ENCODE results near the gene ATP1B4. TPM values are rescaled to one million over a fixed set of nuclear protein-coding genes. Genes with fewer than 3 reads are reported as not detected.

The ATP1B4 gene
- total RNA-seq, 1 experiment from 2014 or later, result not detected

DNA sequence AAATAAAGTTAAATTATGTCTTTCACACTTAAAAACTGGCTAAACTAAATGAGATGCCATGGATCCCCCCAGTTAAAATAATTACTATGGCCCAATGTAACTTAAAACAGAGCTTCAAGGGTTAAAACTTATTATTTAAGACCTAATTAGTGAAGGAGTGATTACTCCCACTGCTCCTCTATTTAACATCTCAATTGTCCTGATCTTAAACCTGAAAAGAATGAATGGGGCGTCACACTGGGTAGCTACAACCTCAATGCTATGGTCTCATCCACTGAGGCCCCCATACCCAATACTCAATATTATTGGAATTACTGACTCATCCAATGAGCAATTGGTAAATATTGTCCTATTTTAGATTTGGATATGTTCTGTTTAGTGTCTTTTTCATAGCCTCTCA, 29.5 kb upstream of the ATP1B4 start:
- Histone ChIP-seq H2AK5ac (ENCODE audit: insufficient read length, low read length) (no peak overlapping the region), H3K27ac (ENCODE audit: insufficient read length, low read depth, low read length) (no peak overlapping the region), H3K4ac (ENCODE audit: low read depth, low read length) (no peak overlapping the region), H3K14ac (ENCODE audit: insufficient read depth, low read length) (no peak overlapping the region), H3K23me2 (ENCODE audit: insufficient read length, low read depth, low read length, poor library complexity, severe bottlenecking) (no peaks in the 10 kb centered on the region), H3K56ac (ENCODE audit: insufficient read length, low read depth, low read length) (no peak overlapping the region), H4K20me1 (ENCODE audit: control insufficient read depth, insufficient read depth, insufficient read length) (no peaks in the 10 kb centered on the region), H2BK20ac (ENCODE audit: low read depth, low read length, poor library complexity, severe bottlenecking) (no peak overlapping the region), H4K5ac (ENCODE audit: insufficient read length, low read depth, low read length) (no peak overlapping the region), H3T11ph (ENCODE audit: low read length) (no peak overlapping the region), H3K79me1 (ENCODE audit: insufficient read depth, low read depth, low read length, poor library complexity, severe bottlenecking) (no peaks in the 10 kb centered on the region), H3K4me2 (ENCODE audit: insufficient read depth, insufficient read length, low read length) (no peak overlapping the region), H3K9ac (ENCODE audit: extremely low read depth, insufficient read length, low read length) (no peak overlapping the region), H2AFZ (ENCODE audit: low read length) (no peak overlapping the region), H4K8ac (replicated peaks; ENCODE audit: insufficient read length, low read depth, low read length) (no peak overlapping the region), H2BK120ac (ENCODE audit: low read depth, low read length, poor library complexity, severe bottlenecking) (no peak overlapping the region), H4K91ac (ENCODE audit: insufficient read length, low read depth, low read length) (no peak overlapping the region), H2BK15ac (ENCODE audit: low read depth, low read length) (no peak overlapping the region), H3K27me3 (ENCODE audit: insufficient read depth, low read length) (no peaks in the 10 kb centered on the region), H2BK5ac (ENCODE audit: insufficient read length, low read length) (no peak overlapping the region), H3K23ac (ENCODE audit: insufficient read length, low read depth, low read length) (no peak overlapping the region), H3K9me3 (ENCODE audit: control insufficient read depth, low read depth, low read length) (peaks cover 30% of the 10 kb centered on the region), H2BK12ac (ENCODE audit: insufficient read length, low read depth, low read length) (no peak overlapping the region), H3K18ac (ENCODE audit: insufficient read length, low read depth, low read length) (no peak overlapping the region), H3K4me1 (ENCODE audit: insufficient read depth, low read length) (no peaks in the 10 kb centered on the region), H3K79me2 (ENCODE audit: insufficient read depth, low read length) (no peaks in the 10 kb centered on the region)
- TF ChIP-seq, protein P1, sequence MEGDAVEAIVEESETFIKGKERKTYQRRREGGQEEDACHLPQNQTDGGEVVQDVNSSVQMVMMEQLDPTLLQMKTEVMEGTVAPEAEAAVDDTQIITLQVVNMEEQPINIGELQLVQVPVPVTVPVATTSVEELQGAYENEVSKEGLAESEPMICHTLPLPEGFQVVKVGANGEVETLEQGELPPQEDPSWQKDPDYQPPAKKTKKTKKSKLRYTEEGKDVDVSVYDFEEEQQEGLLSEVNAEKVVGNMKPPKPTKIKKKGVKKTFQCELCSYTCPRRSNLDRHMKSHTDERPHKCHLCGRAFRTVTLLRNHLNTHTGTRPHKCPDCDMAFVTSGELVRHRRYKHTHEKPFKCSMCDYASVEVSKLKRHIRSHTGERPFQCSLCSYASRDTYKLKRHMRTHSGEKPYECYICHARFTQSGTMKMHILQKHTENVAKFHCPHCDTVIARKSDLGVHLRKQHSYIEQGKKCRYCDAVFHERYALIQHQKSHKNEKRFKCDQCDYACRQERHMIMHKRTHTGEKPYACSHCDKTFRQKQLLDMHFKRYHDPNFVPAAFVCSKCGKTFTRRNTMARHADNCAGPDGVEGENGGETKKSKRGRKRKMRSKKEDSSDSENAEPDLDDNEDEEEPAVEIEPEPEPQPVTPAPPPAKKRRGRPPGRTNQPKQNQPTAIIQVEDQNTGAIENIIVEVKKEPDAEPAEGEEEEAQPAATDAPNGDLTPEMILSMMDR (conservative IDR thresholded peaks at IDR 0.05), result no peak
- Mint-ChIP-seq H3K4me3 (no peak overlapping the region), H3K36me3 (ENCODE audit: insufficient read depth in 1 of 3, low read depth in 3 of 3) (peaks cover 10 to 27% (median 21%) of the 10 kb centered on the region in 3 experiments), H3K27me3 (ENCODE audit: low read depth) (no peaks in the 10 kb centered on the region; the same call in 1 of the 2 replicates), H3K4me1 (peaks cover 16 to 17% of the 10 kb centered on the region in 2 experiments), H3K27ac (no peak overlapping the region; a peak in 1 of 7 replicates), H3K9me3 (peaks cover 78 to 83% of the 10 kb centered on the region in 2 experiments)
- no peak for DNase-seq
- WGBS (ENCODE audit: extremely low coverage, insufficient read length, low lambda C conversion rate), result no CpG with 5 or more reads among the region's 1 CpG

Measured in H9 (cell line).